ENCODE measurements around the gene IST1. TPM values are rescaled to one million over a fixed set of nuclear protein-coding genes. Genes with fewer than 3 reads are reported as not detected.

The IST1 gene
- total and polyA plus RNA-seq, 7 donors = 117 to 182 (median 166) TPM

GRCh38 chr16:71952825-71953224, 57.5 kb downstream of the IST1 start:
- Histone ChIP-seq H3K4me3 (no peak overlapping the region), H3K36me3 (no peaks in the 10 kb centered on the region), H3K9me3 (no peaks in the 10 kb centered on the region), H3K27me3 (no peaks in the 10 kb centered on the region), H3K27ac (no peak overlapping the region), H3K4me1 (no peaks in the 10 kb centered on the region)
- 61 to 65% methylated on average over 5 of the region's 5 CpGs for WGBS, 2 donors
- no peak for TF ChIP-seq EP300 (IDR thresholded peaks at IDR 0.05)
- intact Hi-C loops (cut with DNase I) = no loop called here
- no peak for DNase-seq

DNA sequence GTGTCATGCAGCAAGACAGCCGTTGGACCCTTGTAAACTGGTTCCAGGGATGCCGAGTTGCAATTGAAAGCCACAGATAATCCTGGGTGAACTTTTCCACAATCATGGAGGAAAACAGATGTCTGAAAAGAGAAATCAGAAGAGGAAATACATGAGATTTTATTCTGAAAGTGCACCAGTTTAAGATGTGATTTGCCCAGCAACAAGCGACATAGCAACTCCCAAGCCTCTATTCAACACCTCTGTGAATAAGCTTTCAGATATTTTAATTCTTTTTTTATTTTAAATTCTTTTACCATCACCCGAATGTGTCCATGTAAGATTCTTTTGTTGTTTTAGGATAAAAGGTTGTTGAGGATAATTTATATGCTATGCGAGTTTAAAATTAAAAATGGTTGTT, 58.8 kb downstream of the IST1 start:
- DNase-seq = no peak
- intact Hi-C loops (cut with DNase I) = no loop called here
- WGBS, 2 donors = 77 to 86% methylated on average over 5 of the region's 5 CpGs
- Histone ChIP-seq H3K27me3 (no peaks in the 10 kb centered on the region), H3K27ac (no peak overlapping the region), H3K36me3 (no peaks in the 10 kb centered on the region), H3K9me3 (no peaks in the 10 kb centered on the region), H3K4me3 (no peak overlapping the region), H3K4me1 (no peaks in the 10 kb centered on the region)
- TF ChIP-seq EP300 (IDR thresholded peaks at IDR 0.05) (no peak), POLR2A (IDR thresholded peaks at IDR 0.05) (no peak), CTCF (IDR thresholded peaks at IDR 0.05) (no peak), POLR2AphosphoS5 (IDR thresholded peaks at IDR 0.05) (no peak)

GRCh38 chr16:71954699-71955195, 59.4 kb downstream of the IST1 start:
- intact Hi-C loops (cut with DNase I) = no loop called here
- no peaks in the 10 kb centered on the region for H3K36me3 ChIP-seq
- no peak overlapping the region for H3K4me3 ChIP-seq
- no peaks in the 10 kb centered on the region for H3K27me3 ChIP-seq
- DNase-seq = no peak
- no peaks in the 10 kb centered on the region for H3K9me3 ChIP-seq
- H3K27ac ChIP-seq = no peak overlapping the region
- TF ChIP-seq POLR2A (IDR thresholded peaks at IDR 0.05) = no peak
- TF ChIP-seq CTCF (IDR thresholded peaks at IDR 0.05) = no peak
- TF ChIP-seq EP300 (IDR thresholded peaks at IDR 0.05) = no peak
- TF ChIP-seq POLR2AphosphoS5 (IDR thresholded peaks at IDR 0.05) = no peak
- H3K4me1 ChIP-seq = no peaks in the 10 kb centered on the region

GRCh38 chr16:71956486-71956885, 61.2 kb downstream of the IST1 start:
- 69 to 80% methylated on average over 3 of the region's 3 CpGs for WGBS, 2 donors
- Histone ChIP-seq H3K4me3 (no peak overlapping the region), H3K36me3 (no peaks in the 10 kb centered on the region), H3K27ac (no peak overlapping the region), H3K27me3 (no peaks in the 10 kb centered on the region), H3K9me3 (no peaks in the 10 kb centered on the region), H3K4me1 (no peaks in the 10 kb centered on the region)
- intact Hi-C loops (cut with DNase I) = no loop called here
- TF ChIP-seq POLR2AphosphoS5 (IDR thresholded peaks at IDR 0.05) (no peak), EP300 (IDR thresholded peaks at IDR 0.05) (no peak), CTCF (IDR thresholded peaks at IDR 0.05) (no peak), POLR2A (IDR thresholded peaks at IDR 0.05) (no peak)
- DNase-seq = no peak

GRCh38 chr16:71961066-71962039, 66.0 kb downstream of the IST1 start:
- intact Hi-C loops (cut with DNase I) = loop anchor here (2.0 to 10.0 kb wide), 3 partner anchors 64 to 167 kb away; partner anchors contain the start of gene IST1
- WGBS, 2 donors = 61 to 63% methylated on average over 14 of the region's 14 CpGs
- Histone ChIP-seq H3K36me3 (no peaks in the 10 kb centered on the region), H3K27me3 (no peaks in the 10 kb centered on the region), H3K4me1 (no peaks in the 10 kb centered on the region), H3K4me3 (no peak overlapping the region), H3K27ac (no peak overlapping the region), H3K9me3 (no peaks in the 10 kb centered on the region)
- TF ChIP-seq POLR2AphosphoS5 (IDR thresholded peaks at IDR 0.05) = no peak
- TF ChIP-seq CTCF (IDR thresholded peaks at IDR 0.05) = peak; percentile 69 to 75 (median 72)
- DNase-seq = peak; percentile 92

All from sigmoid colon (tissue), 7 donors.